DND-41 (cell line): ENCODE data around the gene ZBTB21.
"Not testable (repeated sequence)": the region's sequence is repeated elsewhere in the genome, so short reads cannot be mapped to it uniquely, and the experiment has no call there.

Experiments
- ATAC-seq: fragments of 200-7000 bp; cut with Tn5 transposase; 3 replicates; pipeline ENCODE4 v1.9.1; 2021; ENCODE audit warnings: low read depth; ENCODE audit not compliant: insufficient read depth
- DNase-seq: peaks from one replicate; pipeline ENCODE4 v3.0.0-alpha.2; 2020
- H2AFZ ChIP-seq: 2 replicates; pipeline ENCODE4 v1.6.0; 2012; ENCODE audit warnings: low read depth, low read length
- H3K27ac ChIP-seq: 2 replicates; pipeline ENCODE4 v1.5.1; 2012; ENCODE audit warnings: low read length, inconsistent platforms
- H3K27me3 ChIP-seq: fragments of 200-600 bp; sonication (generic); 2 replicates; pipeline ENCODE4 v1.6.0; 2012; ENCODE audit warnings: low read length, mild to moderate bottlenecking, inconsistent platforms; ENCODE audit not compliant: insufficient read depth, poor library complexity
- H3K36me3 ChIP-seq: 2 replicates; pipeline ENCODE4 v1.5.1; 2012; ENCODE audit warnings: low read length, inconsistent platforms; ENCODE audit not compliant: insufficient read depth
- H3K4me1 ChIP-seq: 2 replicates; pipeline ENCODE4 v1.5.1; 2012; ENCODE audit warnings: mild to moderate bottlenecking, low read length; ENCODE audit not compliant: insufficient read depth
- H3K4me2 ChIP-seq: 2 replicates; pipeline ENCODE4 v1.6.0; 2012; ENCODE audit warnings: mild to moderate bottlenecking, moderate library complexity, low read length, inconsistent platforms; ENCODE audit not compliant: insufficient read depth
- H3K4me3 ChIP-seq, 2 experiments: fragments of 200-600 bp in 1 of 2; shearing (Covaris generic) in 1 of 2; 2 replicates each; pipeline ENCODE4 v1.5.1; 2012 to 2016; ENCODE audit warnings: inconsistent platforms in 2 of 2, low read length in 2 of 2, mild to moderate bottlenecking in 2 of 2, low read depth in 1 of 2, moderate library complexity in 1 of 2
- H3K79me2 ChIP-seq: 2 replicates; pipeline ENCODE4 v1.6.0; 2012; ENCODE audit warnings: low read length, inconsistent platforms; ENCODE audit not compliant: insufficient read depth
- H3K9ac ChIP-seq: 2 replicates; pipeline ENCODE4 v1.6.0; 2012; ENCODE audit warnings: low read depth, mild to moderate bottlenecking, inconsistent platforms, low read length, moderate library complexity
- H3K9me3 ChIP-seq: 2 replicates; pipeline ENCODE4 v1.5.1; 2012; ENCODE audit warnings: low read length, moderate library complexity, mild to moderate bottlenecking, inconsistent platforms; ENCODE audit not compliant: insufficient read depth, severe bottlenecking
- H4K20me1 ChIP-seq: 2 replicates; pipeline ENCODE4 v1.6.0; 2012; ENCODE audit warnings: low read length; ENCODE audit not compliant: insufficient read depth
- EZH2 ChIP-seq: IDR thresholded peaks from 3 replicates; pipeline ENCODE4 v1.6.1; 2012; ENCODE audit warnings: borderline replicate concordance, low read depth, mild to moderate bottlenecking, moderate library complexity, low read length, inconsistent platforms; ENCODE audit not compliant: severe bottlenecking
- TF ChIP-seq, protein P1 (sequence below): IDR thresholded peaks from 2 replicates; pipeline ENCODE4 v1.5.1; 2012; ENCODE audit warnings: borderline replicate concordance, low read length, moderate library complexity, mild to moderate bottlenecking; ENCODE audit not compliant: poor library complexity, severe bottlenecking; ENCODE audit errors: extremely low read depth

ZBTB21 gene

DNA sequence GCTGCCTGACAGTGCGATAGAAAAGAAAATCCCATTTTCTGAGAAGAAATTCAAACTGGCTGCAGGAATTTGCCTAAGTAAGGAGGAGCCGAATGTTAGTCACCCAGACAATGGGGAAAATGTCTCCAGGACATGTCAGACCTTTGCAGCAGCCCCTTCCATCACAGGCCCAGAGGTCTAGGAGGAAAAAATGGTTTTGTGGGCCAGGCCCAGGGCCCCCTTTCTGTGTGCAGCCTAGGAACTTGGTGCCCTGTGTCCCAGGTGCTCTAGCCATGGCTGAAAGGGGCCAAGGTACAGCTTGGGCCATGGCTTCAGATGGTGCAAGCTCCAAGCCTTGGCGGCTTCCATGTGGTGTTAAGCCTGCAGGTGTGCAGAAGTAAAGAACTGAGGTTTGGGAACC is 14.6 kb downstream of the ZBTB21 start:
- no peak for TF ChIP-seq EZH2
- TF ChIP-seq, protein P1, sequence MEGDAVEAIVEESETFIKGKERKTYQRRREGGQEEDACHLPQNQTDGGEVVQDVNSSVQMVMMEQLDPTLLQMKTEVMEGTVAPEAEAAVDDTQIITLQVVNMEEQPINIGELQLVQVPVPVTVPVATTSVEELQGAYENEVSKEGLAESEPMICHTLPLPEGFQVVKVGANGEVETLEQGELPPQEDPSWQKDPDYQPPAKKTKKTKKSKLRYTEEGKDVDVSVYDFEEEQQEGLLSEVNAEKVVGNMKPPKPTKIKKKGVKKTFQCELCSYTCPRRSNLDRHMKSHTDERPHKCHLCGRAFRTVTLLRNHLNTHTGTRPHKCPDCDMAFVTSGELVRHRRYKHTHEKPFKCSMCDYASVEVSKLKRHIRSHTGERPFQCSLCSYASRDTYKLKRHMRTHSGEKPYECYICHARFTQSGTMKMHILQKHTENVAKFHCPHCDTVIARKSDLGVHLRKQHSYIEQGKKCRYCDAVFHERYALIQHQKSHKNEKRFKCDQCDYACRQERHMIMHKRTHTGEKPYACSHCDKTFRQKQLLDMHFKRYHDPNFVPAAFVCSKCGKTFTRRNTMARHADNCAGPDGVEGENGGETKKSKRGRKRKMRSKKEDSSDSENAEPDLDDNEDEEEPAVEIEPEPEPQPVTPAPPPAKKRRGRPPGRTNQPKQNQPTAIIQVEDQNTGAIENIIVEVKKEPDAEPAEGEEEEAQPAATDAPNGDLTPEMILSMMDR, result no peak
- DNase-seq, result no peak
- no peaks in the 10 kb centered on the region for H3K27me3 ChIP-seq
- H3K4me3 ChIP-seq, result no peak overlapping the region
- no peak overlapping the region for H3K4me2 ChIP-seq
- no peak overlapping the region for H2AFZ ChIP-seq
- no peak for ATAC-seq
- H3K27ac ChIP-seq, result no peak overlapping the region
- no peaks in the 10 kb centered on the region for H3K4me1 ChIP-seq
- peaks cover 18% of the 10 kb centered on the region for H3K9me3 ChIP-seq
- no peak overlapping the region for H3K9ac ChIP-seq
- peaks cover 42% of the 10 kb centered on the region for H3K79me2 ChIP-seq
- no peaks in the 10 kb centered on the region for H4K20me1 ChIP-seq
- peaks cover 98% of the 10 kb centered on the region for H3K36me3 ChIP-seq

DNA sequence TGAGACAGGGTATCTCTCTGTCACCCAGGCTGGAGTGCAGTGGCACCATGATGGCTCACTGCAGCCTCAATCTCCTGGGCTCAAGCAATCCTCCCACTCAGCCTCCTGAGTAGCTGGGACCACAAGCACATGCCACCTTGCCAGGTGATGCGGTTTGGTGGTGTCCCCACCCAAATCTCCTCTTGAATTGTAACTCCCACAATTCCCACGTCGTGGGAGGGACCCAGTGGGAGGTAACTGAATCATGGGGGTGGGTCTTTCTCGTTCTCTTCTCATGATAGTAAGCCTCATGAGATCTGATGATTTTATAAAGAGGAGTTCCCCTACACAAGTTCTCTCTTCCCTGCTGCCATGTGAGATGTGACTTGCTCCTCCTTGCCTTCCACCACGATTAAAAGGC is 15.5 kb downstream of the ZBTB21 start:
- H3K4me2 ChIP-seq, H3K9ac ChIP-seq, H3K4me1 ChIP-seq, H4K20me1 ChIP-seq, H3K27me3 ChIP-seq, H3K27ac ChIP-seq, H2AFZ ChIP-seq, DNase-seq, H3K4me3 ChIP-seq, ATAC-seq: not testable (repeated sequence)
- peaks cover 98% of the 10 kb centered on the region for H3K36me3 ChIP-seq
- peaks cover 33% of the 10 kb centered on the region for H3K79me2 ChIP-seq
- H3K9me3 ChIP-seq, result peaks cover 18% of the 10 kb centered on the region

DNA sequence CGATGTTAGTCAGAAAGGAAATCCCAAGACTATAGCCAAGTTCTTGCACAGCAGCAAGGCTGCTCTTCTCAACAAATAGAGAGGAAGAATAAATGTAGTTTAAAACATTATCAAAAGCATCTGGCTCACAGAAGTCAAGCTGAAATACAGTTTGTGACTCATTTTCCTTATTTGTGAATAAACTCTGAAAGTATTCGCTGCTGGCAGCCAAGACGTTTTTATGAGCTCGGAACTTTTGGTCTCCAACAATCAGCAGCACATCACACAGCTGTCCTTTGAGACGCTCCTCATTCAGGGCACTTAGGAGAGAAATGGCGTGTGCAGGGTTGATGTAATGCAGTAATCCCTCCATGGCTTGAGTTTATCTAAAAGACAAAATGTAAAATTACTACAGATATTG is 16.4 kb downstream of the ZBTB21 start:
- Histone ChIP-seq H3K4me2 (no peak overlapping the region), H3K9ac (no peak overlapping the region), H2AFZ (no peak overlapping the region), H3K4me1 (no peaks in the 10 kb centered on the region), H3K36me3 (peaks cover 90% of the 10 kb centered on the region), H4K20me1 (no peaks in the 10 kb centered on the region), H3K79me2 (peaks cover 24% of the 10 kb centered on the region), H3K27me3 (no peaks in the 10 kb centered on the region), H3K9me3 (peaks cover 18% of the 10 kb centered on the region), H3K27ac (no peak overlapping the region), H3K4me3 (no peak overlapping the region)
- ATAC-seq, result no peak
- TF ChIP-seq, protein P1, result no peak
- no peak for TF ChIP-seq EZH2
- no peak for DNase-seq

- Histone ChIP-seq H2AFZ (no peak overlapping the region), H3K9ac (no peak overlapping the region), H3K36me3 (peaks cover 80% of the 10 kb centered on the region), H3K4me1 (no peaks in the 10 kb centered on the region), H4K20me1 (no peaks in the 10 kb centered on the region), H3K4me3 (no peak overlapping the region), H3K79me2 (peaks cover 17% of the 10 kb centered on the region), H3K27ac (no peak overlapping the region), H3K9me3 (peaks cover 16% of the 10 kb centered on the region), H3K27me3 (no peaks in the 10 kb centered on the region), H3K4me2 (no peak overlapping the region)
- DNase-seq, result no peak
- TF ChIP-seq, protein P1, result no peak
- TF ChIP-seq EZH2, result no peak
- ATAC-seq, result no peak
Observed at GRCh38 chr21:41992576-41992975, 17.6 kb downstream of the ZBTB21 start.
